Stimulated activated CD8-positive, alpha-beta memory T cell treated with anti-CD3 and anti-CD28 coated beads, Interleukin-7, amount 100 ng/mL, for 48 hours (primary cell): ENCODE measurements around the gene DIS3.
"Not testable (repeated sequence)": the region's sequence is repeated elsewhere in the genome, so short reads cannot be mapped to it uniquely, and the experiment has no call there.

ENCODE experiments used
- DNase-seq, 2 donors: peaks; one replicate each; pipeline ENCODE4 v3.0.0-alpha.2; 2020; ENCODE audit warnings: low read depth in 1 of 2; ENCODE audit errors: extremely low read depth in 1 of 2

The DIS3 gene

GRCh38 chr13:72781451-72782439 is at the start of gene DIS3, which contains the start of gene PIBF1:
DIS3 (minus strand) TSS chr13:72781900; CDS start chr13:72781832, 68 bp downstream.
PIBF1 (plus strand) TSS chr13:72782133; CDS start chr13:72783470, 1,337 bp downstream.
- DNase-seq: peak; percentile 94 to 96

- DNase-seq: no peak
Measured at GRCh38 chr13:72823724-72824123, 42.0 kb upstream of the DIS3 start.

- no peak for DNase-seq
Measured at GRCh38 chr13:72823081-72823480, 41.4 kb upstream of the DIS3 start.

GRCh38 chr13:72820898-72821279 is 39.2 kb upstream of the DIS3 start:
- no peak for DNase-seq

- DNase-seq: no peak
Measured at GRCh38 chr13:72820156-72820897, 38.6 kb upstream of the DIS3 start.

- DNase-seq: no peak
Measured at GRCh38 chr13:72808917-72809500, 27.3 kb upstream of the DIS3 start.

GRCh38 chr13:72806514-72806913 is 24.8 kb upstream of the DIS3 start:
- not testable (repeated sequence) for DNase-seq

GRCh38 chr13:72805676-72806346 is 24.1 kb upstream of the DIS3 start:
- no peak for DNase-seq

GRCh38 chr13:72804301-72804700 is 22.6 kb upstream of the DIS3 start:
- DNase-seq: no peak

GRCh38 chr13:72798817-72799216 is 17.1 kb upstream of the DIS3 start:
- DNase-seq: no peak

GRCh38 chr13:72792640-72793039 is 10.9 kb upstream of the DIS3 start:
- no peak for DNase-seq

- no peak for DNase-seq
Measured at GRCh38 chr13:72788831-72789230, 7.1 kb upstream of the DIS3 start.

GRCh38 chr13:72784679-72785078 is 3.0 kb upstream of the DIS3 start:
- DNase-seq: not testable (repeated sequence)

GRCh38 chr13:72782717-72783116 is 1.0 kb upstream of the DIS3 start:
- DNase-seq: no peak

GRCh38 chr13:72774019-72774418 is 7.7 kb downstream of the DIS3 start:
- no peak for DNase-seq

GRCh38 chr13:72763411-72763810 is 18.3 kb downstream of the DIS3 start:
- no peak for DNase-seq

GRCh38 chr13:72760189-72760588 is 21.5 kb downstream of the DIS3 start:
- no peak for DNase-seq

GRCh38 chr13:72757792-72758535 is 23.7 kb downstream of the DIS3 start:
- no peak for DNase-seq

GRCh38 chr13:72754111-72754510 is 27.6 kb downstream of the DIS3 start:
- DNase-seq: no peak

GRCh38 chr13:72751220-72751619 is 30.5 kb downstream of the DIS3 start:
- DNase-seq: no peak
